HK-2 (cell line): Measurements from ENCODE around the gene KARS1.

Source experiments
- DNase-seq: peaks from one replicate; pipeline ENCODE4 v3.0.0-alpha.2; 2018; ENCODE audit not compliant: unreplicated experiment

Gene KARS1

DNA sequence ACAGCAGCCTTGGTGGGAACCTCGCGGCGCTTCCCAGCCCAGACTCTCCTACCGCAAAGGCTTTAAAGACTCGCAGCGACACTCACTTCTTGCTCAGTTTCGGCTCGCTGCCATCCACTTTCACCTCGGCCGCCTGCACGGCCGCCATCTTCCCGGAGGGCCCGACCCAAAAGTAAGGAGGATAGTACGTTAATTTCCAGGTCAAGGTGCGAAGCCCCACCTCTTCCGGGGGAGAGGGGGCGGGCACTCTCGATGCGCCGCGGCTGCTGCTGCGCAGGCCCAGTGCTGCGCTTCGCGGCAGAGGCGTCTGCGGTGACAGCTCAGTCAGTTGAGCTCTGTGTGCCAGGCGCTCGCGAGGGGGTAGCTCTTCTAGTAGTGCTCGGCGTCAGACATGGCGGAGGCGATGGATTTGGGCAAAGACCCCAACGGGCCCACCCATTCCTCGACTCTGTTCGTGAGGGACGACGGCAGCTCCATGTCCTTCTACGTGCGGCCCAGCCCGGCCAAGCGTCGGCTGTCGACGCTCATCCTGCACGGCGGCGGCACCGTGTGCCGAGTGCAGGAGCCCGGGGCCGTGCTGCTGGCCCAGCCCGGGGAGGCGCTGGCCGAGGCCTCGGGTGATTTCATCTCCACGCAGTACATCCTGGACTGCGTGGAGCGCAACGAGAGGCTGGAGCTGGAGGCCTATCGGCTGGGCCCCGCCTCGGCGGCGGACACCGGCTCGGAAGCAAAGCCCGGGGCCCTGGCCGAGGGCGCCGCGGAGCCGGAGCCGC lies at the start of gene KARS1, which contains the start of gene TERF2IP:
Gene KARS1 (minus strand): TSS at position 174 of the 773 bp plus-strand sequence. CDS start 26 bp downstream, at position 148.
Gene TERF2IP (plus strand): TSS at position 282 of the 773 bp plus-strand sequence. CDS start 110 bp downstream, at position 392.
- peak; percentile 90 for DNase-seq

DNA sequence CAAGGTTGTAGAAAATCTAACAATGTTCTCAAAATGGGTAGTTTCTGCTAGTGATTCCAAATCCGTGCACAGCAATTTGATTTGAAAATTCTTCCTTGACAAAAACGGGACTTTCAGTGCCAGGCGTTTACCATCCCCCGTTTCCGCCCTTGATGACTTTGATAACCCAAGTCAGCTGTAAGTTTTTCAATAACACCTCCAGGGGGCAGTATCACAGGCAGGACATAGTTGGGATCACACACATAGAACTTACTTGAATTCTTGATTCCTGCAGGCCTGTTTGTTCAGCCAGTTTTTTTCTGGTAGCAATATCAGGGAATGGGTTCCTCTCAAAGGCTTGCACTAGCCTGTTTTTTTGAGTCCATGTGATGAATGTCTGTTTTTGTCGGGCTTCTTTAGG lies 48.2 kb upstream of the KARS1 start:
- DNase-seq = no peak

DNA sequence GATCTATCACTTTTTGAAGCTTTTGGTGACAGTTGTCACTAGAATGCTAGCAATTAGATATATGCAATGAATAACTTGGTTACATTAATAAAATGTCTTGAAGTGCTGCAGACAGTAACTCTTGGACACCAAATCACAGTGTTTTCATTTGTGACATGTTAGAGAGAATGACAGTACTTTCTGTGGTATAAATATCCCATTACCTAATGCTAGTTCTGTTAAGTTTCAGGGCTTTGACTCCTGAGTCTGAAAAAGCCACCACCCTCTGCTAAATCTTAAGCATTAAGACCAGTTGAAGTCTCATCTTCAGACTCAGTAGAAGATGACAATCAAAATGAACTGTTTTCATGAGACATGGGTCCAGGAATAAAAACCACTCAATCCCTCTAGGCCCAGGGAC lies 39.9 kb upstream of the KARS1 start:
- no peak for DNase-seq

DNA sequence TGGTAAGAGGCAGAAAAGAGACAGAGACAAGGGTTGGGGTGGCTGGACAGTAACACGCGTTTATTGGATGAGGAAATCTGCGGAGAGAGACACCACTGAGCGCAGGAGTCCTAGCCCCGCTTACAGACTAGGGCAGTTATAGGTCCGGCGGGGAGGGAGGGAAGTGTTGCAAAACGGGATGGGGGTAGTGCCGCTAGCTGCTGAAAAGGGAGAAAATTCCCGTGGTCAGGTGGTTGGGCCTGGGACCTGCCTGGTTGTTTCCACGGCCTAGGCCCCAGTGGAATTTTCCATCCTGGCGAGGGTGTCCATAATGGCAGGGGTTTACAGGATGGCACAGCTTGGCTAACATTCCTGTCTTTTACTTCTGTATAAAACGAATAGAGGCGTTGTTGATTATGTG lies 34.8 kb upstream of the KARS1 start:
- DNase-seq = no peak

DNA sequence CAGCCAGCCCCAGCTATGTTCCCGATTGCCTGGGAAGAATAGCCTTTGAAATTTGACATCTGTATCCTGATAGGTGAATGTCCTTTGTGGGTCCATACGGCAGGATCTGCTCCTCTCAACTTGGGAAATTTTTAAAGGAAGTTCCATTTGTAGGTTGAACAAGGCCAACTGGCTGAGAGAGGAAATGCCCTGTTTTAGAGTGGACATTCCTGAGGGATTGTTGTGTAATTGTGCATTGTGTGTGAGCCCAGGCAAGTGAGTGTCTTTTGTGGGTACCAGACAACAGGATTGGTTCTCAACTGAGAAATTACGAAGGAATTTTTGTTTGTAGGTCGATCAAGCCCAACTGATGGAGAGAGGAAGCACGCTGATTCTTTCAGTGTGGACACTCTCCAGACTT lies 31.9 kb upstream of the KARS1 start:
- no peak for DNase-seq

DNA sequence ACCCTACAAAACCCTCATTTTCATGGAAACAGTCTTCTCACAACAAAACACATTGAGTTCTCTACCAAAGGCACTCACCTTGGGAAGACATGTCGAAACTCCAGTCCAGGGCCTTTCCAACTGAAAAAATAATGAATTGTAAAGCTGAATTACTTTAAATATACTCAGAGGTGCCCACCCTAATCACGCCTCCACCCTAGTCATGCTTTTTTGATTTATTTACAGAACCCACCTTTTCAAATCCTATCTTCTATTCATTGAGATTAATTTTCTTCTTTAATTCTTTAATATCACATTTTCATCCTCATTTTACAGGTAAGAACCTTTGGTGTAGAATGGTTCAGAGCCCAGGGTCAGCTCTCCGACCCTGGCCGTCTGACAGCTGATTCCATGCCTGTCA lies 29.4 kb upstream of the KARS1 start, which contains the start of gene CPHXL2:
Gene CPHXL2 (minus strand): TSS at position 101 of the 400 bp plus-strand sequence. CDS start 10 bp downstream, at position 91.
- no peak for DNase-seq

DNA sequence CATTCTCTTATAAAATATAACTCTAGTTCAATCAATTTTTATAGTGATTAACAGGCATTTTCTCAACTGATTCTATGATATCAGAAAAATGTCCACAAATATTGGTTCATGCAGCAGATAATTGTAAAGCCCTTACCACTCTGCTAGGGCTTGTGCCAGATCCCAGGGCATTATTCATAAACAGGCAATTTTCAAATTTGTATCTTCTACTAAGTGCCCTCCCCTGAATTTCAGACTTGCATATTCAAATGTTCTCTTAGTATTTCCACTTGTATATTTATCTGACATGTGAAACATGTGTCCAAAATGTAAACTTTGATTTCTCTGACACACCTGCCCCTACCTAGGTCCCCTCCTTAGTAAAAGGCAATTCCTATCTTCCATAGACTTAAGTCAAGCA lies 20.0 kb upstream of the KARS1 start:
- no peak for DNase-seq

DNA sequence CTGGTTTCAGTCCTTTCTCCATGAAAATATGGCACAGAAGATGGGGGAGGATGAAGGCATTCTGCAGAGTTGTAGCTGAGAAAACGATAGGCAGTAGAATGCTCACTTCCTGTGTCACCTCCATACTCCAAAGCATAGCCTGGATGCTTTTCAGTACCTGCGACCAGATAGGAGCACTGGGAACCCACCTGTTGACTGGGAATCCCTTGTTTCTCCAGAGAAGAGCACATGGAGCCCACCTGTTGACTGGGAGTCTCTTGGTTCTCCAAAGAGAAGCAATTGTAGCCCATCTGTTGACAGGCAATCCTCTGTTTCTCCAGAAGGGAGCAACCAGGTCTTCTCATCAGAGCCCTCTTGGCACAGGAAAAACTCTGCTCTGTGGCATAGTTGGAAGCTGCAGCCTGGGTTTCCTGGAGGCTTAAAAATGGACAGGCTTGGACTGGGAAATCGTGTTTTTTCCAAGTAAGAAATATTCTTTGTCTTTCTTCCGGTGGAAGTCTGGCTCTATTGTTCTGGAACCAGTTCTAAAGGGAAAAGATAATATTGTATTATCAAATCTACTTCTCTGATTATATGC lies 13.3 kb upstream of the KARS1 start:
- DNase-seq = no peak

DNA sequence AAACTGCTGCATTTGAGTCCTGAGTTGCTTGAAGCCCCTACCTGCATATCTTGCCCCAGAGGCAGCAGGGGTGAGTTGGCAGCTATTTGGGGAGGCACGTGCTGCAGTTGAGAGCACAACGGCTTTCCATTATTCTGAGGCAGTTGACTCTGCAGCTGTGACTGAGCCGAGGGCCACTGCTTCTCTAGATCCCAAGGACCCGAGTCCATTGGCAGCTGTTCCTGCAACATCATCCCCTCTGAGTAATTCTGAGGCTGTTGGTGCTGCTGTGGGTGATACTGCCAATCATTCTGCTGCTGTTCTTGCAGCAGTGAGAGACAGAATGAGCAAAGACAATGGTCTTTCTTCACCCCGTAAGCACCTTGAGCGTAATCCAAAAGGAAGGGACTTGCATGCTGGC lies 12.9 kb upstream of the KARS1 start:
- no peak for DNase-seq

DNA sequence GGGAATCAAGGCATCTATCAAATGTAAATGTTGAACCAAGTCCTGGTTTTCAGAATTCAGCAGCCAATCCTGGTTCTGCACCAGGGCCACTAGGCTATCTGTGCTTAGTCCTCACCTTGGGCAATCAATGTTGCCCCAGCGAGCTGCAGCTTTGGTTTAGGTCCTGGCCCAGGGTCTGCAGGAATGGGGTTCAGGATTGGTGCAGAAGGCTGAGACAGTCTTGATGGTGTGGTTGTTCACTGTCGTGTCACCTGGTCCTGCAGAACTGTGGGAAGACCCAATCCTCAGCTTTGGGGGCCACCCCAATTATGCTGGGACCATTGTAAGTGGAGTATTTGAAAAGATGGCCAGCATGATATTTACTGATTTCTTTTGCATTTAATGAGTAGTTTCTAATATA lies 10.7 kb upstream of the KARS1 start:
- DNase-seq = no peak

DNA sequence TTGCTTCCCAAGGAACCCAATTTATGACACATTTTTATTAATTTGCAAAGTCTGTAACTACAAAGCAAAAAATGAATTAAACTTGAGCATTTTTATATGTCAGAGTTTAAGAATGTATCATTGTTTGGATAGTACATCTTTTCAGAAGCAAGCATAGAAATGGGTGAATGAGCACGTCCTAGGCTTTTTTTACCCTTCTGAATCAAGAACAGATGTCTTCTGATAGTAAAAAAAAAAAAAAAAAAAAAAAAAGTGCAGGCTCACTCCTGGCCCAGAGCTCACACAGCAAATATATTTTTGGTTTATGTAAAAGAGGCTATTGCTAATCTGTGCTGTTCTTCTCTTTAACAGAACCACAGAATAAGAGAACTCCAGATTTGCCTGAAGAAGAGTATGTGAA lies 6.5 kb upstream of the KARS1 start:
- no peak for DNase-seq

DNA sequence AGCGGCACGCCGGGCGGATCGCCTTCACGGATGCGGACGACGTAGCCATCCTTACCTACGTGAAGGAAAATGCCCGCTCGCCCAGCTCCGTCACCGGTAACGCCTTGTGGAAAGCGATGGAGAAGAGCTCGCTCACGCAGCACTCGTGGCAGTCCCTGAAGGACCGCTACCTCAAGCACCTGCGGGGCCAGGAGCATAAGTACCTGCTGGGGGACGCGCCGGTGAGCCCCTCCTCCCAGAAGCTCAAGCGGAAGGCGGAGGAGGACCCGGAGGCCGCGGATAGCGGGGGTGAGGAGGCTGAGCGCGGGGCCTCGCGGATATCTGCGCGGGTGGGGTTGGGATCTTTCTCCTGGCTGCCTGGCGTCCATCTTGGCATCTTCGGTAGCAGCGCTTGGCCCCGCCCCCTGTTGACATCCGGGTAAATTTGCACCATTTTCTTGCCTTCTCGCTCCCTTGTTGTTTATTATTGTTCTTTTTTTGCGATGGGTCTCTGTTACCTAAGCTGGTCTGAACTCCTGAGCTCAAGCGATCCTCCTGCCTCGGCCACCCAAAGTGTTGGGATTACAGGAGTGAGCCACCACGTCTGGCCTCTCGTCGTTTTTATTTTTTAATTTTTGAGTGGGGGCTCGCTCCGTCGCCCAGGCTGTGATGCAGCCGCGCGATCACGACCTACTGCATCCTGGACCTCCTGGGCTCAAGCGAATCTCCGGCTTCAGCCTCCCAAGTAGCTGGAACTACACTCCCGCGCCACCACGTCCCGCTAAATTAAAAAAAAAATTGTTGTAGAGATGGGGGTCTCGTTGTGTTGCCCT lies 1.0 kb upstream of the KARS1 start:
- DNase-seq = peak; percentile 67

DNA sequence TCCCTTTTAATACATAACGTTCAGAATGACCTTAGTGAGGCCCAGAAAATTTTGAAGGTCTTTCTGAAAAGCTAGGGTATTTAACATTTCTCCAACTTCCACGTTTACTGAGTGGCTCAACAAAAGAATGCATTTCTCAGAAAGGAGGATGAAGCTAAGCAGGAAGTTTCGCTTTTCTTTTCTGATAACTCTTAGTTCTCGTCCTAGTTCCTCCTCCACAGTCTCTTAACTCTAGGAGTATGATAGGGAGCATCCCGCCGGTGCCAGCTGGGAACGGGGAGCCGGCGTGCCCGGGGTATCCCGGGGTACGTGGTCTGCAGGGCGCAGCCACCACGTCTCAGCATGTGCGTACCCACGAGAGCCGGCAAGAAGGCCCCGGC lies 363 bp downstream of the KARS1 start:
- no peak for DNase-seq

DNA sequence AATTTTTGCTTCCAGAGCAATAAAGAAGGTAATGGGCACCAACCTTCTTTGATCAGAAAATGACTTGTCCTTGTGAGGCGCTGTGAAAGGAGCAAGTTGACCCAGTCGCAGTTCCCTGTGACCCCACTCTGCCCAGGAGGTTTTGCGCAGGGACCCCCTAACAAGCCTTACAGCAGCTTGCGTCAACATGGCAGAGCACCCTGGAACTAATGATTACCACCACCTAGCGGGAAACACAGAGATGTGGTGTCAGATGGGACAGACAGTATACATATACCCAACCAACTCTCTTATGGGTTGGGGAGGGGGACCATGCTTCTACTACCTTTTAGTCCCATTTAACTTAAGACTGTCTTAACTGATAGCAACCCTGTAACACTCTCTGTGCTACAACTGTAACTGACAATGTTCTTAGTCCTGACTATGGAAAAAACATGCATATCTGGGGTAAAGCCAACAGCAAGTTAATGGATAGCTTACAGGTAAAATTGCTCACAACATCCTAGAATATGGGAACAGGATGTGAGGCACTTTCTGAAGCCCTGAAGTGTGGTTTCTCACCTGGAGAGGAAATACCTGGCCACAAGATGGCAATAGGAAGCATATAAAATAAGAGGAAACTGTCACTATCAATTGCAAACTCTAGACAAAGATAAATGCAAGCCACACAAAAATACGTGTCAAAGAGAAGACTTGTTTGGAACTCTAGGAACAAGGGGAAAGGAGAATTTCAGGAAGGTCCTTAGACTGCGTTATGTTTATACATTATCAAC lies 3.0 kb downstream of the KARS1 start:
- DNase-seq = no peak

DNA sequence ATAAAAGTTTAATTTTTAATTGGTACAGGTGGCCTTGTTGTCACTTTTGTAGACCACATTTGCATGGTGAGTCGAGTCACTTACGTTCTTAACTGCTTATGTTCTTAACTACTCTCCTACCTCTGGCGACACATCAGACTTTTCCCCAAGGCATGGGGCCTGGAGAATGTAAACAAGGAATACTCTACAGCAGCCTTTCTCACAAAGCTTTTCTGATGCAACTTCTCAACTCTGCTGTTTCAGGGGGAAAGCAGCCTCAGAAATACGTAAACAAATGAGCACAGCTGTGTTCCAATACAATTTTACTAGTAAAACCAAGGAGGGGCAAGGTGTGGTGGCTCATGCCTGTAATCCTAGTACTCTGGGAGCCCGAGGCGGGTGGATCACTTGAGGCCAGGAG lies 6.9 kb downstream of the KARS1 start:
- DNase-seq = no peak

DNA sequence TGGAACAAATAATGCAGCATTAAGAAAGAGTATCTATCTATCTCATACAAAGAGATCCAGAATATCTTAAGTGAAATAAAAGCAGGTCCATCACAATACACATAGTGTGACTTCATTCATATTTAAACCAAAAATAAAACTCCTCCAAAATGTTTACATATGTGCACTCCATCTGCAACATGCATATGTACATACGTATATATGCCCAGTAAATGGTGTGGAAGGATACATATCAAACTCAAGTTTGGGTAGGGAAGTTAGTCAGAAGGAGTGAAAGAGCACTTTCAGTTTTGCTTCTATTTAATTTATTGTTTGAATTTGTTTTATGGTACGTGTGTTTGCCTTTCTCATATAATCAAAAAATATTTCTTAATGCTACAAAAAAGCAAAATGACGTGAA lies 12.4 kb downstream of the KARS1 start:
- no peak for DNase-seq

DNA sequence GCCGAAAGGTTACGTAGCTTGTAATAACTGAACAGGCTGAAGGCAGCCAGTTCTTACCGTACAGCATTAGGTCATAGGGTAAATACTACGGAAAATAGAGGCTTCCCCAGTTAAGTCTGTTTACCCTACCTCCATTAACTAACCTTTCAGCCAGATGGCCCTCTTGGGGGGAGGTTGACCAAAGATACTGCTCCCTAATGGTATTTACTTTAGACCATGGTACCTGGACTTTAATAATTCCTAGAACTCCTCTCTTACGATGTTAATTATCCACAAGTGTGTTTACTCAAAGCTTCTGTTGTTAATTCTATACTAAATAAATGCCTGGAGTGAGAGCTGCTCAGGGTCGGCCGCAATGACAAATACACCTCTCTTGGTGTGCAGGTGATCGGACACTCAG lies 14.6 kb downstream of the KARS1 start:
- DNase-seq = no peak

DNA sequence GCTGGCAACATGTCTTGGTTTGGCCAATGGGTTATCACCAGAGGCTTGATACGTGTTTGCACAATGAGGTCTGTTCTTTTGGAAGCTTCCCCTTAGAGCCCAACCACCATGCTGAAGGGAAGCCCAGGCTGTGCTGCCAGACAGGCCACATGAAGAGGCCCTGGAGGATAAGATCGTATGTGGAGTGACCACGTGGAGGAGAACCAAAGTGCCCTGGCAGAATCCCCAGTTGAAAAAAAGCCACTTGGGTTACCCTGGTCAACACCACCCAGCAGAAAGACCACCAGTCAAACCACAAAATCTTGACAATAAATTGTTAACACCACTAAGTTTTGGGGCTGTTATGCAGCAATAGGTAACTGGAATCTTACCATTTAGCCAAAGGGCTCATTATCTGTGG lies 17.4 kb downstream of the KARS1 start:
- DNase-seq = no peak

DNA sequence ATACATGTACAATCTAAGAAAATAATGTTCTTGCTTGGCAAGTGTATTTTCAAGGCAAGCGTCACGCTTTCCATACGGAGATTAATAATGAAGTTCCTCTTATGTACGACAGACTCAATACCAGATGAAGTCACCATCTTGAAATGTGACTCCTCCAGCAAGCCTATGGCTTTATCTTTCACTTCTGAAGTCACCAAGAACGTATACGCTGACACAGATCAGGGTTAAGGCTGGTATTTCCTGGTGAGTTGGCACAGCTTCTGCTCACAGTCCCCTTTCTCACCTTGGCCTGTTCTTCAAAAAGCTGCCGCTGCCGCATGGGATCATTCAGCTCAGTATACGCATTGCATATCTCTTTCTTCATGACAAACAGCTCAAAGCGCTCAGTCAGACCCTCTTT lies 18.3 kb downstream of the KARS1 start:
- no peak for DNase-seq

DNA sequence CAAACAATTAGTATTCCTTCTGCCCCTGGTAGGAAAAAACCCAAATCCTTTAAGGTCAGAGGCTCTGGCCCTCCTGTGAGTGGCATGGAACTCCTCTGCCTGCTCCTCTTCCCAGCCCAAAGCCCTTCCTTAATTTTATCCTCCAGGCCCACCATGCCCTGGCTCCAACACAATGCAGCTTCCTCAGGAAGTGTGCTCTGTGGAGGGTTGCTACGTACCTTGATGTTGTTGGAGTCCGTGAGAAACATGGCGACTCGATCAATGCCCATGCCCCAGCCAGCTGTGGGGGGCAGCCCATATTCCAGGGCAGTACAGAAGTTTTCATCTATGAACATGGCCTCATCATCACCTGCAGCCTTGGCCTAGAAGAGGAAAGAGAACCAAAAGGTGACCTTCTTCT lies 19.1 kb downstream of the KARS1 start:
- no peak for DNase-seq

DNA sequence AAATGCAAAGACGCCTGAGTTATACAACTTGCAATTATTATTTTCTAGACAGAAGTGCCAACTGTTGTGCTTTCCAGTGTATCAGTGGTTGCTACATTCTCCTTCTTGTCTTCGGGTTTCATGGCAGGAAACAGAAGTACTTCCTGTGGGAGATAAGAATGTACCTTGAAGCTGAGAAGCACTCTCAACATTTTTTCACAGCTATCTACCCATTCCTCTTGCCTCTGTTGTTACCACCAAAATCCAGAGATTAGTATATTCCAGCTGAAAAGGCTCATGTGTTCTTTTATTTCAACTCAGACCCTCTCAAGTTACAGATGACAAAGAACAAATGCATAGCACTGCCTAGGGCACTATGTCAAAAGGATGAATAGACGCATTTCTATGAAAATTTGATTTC lies 19.6 kb downstream of the KARS1 start:
- no peak for DNase-seq

DNA sequence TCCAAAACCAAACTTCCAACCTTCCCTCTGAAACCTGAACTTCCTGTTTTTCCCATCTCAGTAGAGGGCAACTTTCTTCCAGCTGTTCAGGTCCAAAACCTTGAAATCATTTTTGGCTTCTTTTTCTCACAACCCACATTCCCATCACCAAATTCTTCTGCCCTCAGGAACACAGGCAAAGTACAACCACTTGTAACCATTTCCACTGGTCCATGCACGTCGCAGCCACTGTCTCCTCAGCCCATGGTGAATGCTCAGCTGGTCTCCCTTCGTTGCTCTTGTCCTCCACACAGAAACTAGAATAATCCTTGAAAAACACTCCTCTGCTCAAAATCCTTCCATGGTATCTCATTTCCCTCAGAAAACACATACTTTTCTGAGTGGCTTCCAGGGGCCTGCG lies 20.7 kb downstream of the KARS1 start:
- DNase-seq = no peak
